ENCODE data around the gene TRAPPC12. TPM values are rescaled to one million over a fixed set of nuclear protein-coding genes. Genes with fewer than 3 reads are reported as not detected.

The TRAPPC12 gene
- total RNA-seq, 1 donor from 2014 or later = 101 TPM

- no peak overlapping the region for H3K4me3 Mint-ChIP-seq
- H3K27ac Mint-ChIP-seq = no peak overlapping the region
- intact Hi-C loops (cut with micrococcal nuclease) = no loop called here
- H3K27me3 Mint-ChIP-seq (ENCODE audit: insufficient read depth) = no peaks in the 10 kb centered on the region
- H3K9me3 Mint-ChIP-seq = no peaks in the 10 kb centered on the region
- H3K36me3 Mint-ChIP-seq (ENCODE audit: low read depth) = peaks cover 21% of the 10 kb centered on the region
- H3K4me1 Mint-ChIP-seq (ENCODE audit: low read depth) = no peaks in the 10 kb centered on the region
- DNase-seq (ENCODE audit: low spot score) = no peak
Observed at GRCh38 chr2:3420076-3420768, 40.7 kb downstream of the TRAPPC12 start.

GRCh38 chr2:3420769-3421397, 41.4 kb downstream of the TRAPPC12 start:
- Mint-ChIP-seq H3K36me3 (ENCODE audit: low read depth) (peaks cover 24% of the 10 kb centered on the region), H3K9me3 (no peaks in the 10 kb centered on the region), H3K27ac (no peak overlapping the region), H3K4me3 (no peak overlapping the region), H3K27me3 (ENCODE audit: insufficient read depth) (no peaks in the 10 kb centered on the region), H3K4me1 (ENCODE audit: low read depth) (no peaks in the 10 kb centered on the region)
- intact Hi-C loops (cut with micrococcal nuclease) = no loop called here
- no peak for DNase-seq (ENCODE audit: low spot score)

- H3K36me3 Mint-ChIP-seq (ENCODE audit: low read depth) = peaks cover 24% of the 10 kb centered on the region
- H3K4me1 Mint-ChIP-seq (ENCODE audit: low read depth) = no peaks in the 10 kb centered on the region
- no peak overlapping the region for H3K27ac Mint-ChIP-seq
- intact Hi-C loops (cut with micrococcal nuclease) = no loop called here
- H3K9me3 Mint-ChIP-seq = no peaks in the 10 kb centered on the region
- DNase-seq (ENCODE audit: low spot score) = no peak
- H3K4me3 Mint-ChIP-seq = no peak overlapping the region
- no peaks in the 10 kb centered on the region for H3K27me3 Mint-ChIP-seq (ENCODE audit: insufficient read depth)
Observed at GRCh38 chr2:3421580-3421979, 42.1 kb downstream of the TRAPPC12 start.

GRCh38 chr2:3422161-3422779, 42.8 kb downstream of the TRAPPC12 start:
- intact Hi-C loops (cut with micrococcal nuclease) = no loop called here

GRCh38 chr2:3423492-3424170, 44.1 kb downstream of the TRAPPC12 start:
- Mint-ChIP-seq H3K36me3 (ENCODE audit: low read depth) (peaks cover 25% of the 10 kb centered on the region), H3K27me3 (ENCODE audit: insufficient read depth) (no peaks in the 10 kb centered on the region), H3K9me3 (no peaks in the 10 kb centered on the region), H3K27ac (peak overlapping the region; percentile 25), H3K4me3 (no peak overlapping the region), H3K4me1 (ENCODE audit: low read depth) (no peaks in the 10 kb centered on the region)
- DNase-seq (ENCODE audit: low spot score) = peak; percentile 54
- intact Hi-C loops (cut with micrococcal nuclease) = loop anchor here (1.0 kb wide), 1 partner anchor 228 kb away; no protein-coding TSS in a partner anchor

More at GRCh38 chr2:3422161-3422779, 42.8 kb downstream of the TRAPPC12 start:
- H3K4me1 Mint-ChIP-seq (ENCODE audit: low read depth) = no peaks in the 10 kb centered on the region
- no peak overlapping the region for H3K4me3 Mint-ChIP-seq
- no peak overlapping the region for H3K27ac Mint-ChIP-seq
- H3K27me3 Mint-ChIP-seq (ENCODE audit: insufficient read depth) = no peaks in the 10 kb centered on the region
- DNase-seq (ENCODE audit: low spot score) = no peak
- no peaks in the 10 kb centered on the region for H3K9me3 Mint-ChIP-seq
- peaks cover 22% of the 10 kb centered on the region for H3K36me3 Mint-ChIP-seq (ENCODE audit: low read depth)

GRCh38 chr2:3424171-3424795, 44.8 kb downstream of the TRAPPC12 start:
- Mint-ChIP-seq H3K27me3 (ENCODE audit: insufficient read depth) (no peaks in the 10 kb centered on the region), H3K36me3 (ENCODE audit: low read depth) (peaks cover 31% of the 10 kb centered on the region), H3K4me3 (no peak overlapping the region), H3K4me1 (ENCODE audit: low read depth) (no peaks in the 10 kb centered on the region), H3K9me3 (no peaks in the 10 kb centered on the region), H3K27ac (no peak overlapping the region)
- no peak for DNase-seq (ENCODE audit: low spot score)
- intact Hi-C loops (cut with micrococcal nuclease) = loop anchor here (1.0 kb wide), 1 partner anchor 227 kb away; no protein-coding TSS in a partner anchor

- no peak for DNase-seq (ENCODE audit: low spot score)
- intact Hi-C loops (cut with micrococcal nuclease) = no loop called here
- Mint-ChIP-seq H3K27me3 (ENCODE audit: insufficient read depth) (no peaks in the 10 kb centered on the region), H3K27ac (no peak overlapping the region), H3K9me3 (no peaks in the 10 kb centered on the region), H3K4me1 (ENCODE audit: low read depth) (no peaks in the 10 kb centered on the region), H3K36me3 (ENCODE audit: low read depth) (peaks cover 32% of the 10 kb centered on the region), H3K4me3 (no peak overlapping the region)
Observed at GRCh38 chr2:3426615-3427014, 47.1 kb downstream of the TRAPPC12 start.

GRCh38 chr2:3427272-3427671, 47.8 kb downstream of the TRAPPC12 start:
- intact Hi-C loops (cut with micrococcal nuclease) = no loop called here
- Mint-ChIP-seq H3K9me3 (no peaks in the 10 kb centered on the region), H3K27me3 (ENCODE audit: insufficient read depth) (no peaks in the 10 kb centered on the region), H3K4me3 (no peak overlapping the region), H3K27ac (no peak overlapping the region), H3K4me1 (ENCODE audit: low read depth) (no peaks in the 10 kb centered on the region), H3K36me3 (ENCODE audit: low read depth) (peaks cover 35% of the 10 kb centered on the region)
- no peak for DNase-seq (ENCODE audit: low spot score)

- intact Hi-C loops (cut with micrococcal nuclease) = no loop called here
- H3K27me3 Mint-ChIP-seq (ENCODE audit: insufficient read depth) = no peaks in the 10 kb centered on the region
- no peaks in the 10 kb centered on the region for H3K9me3 Mint-ChIP-seq
- H3K27ac Mint-ChIP-seq = peak overlapping the region; percentile 59
- H3K4me1 Mint-ChIP-seq (ENCODE audit: low read depth) = no peaks in the 10 kb centered on the region
- no peak overlapping the region for H3K4me3 Mint-ChIP-seq
- H3K36me3 Mint-ChIP-seq (ENCODE audit: low read depth) = peaks cover 30% of the 10 kb centered on the region
- DNase-seq (ENCODE audit: low spot score) = no peak
Observed at GRCh38 chr2:3428577-3428976, 49.1 kb downstream of the TRAPPC12 start.

- Mint-ChIP-seq H3K27me3 (ENCODE audit: insufficient read depth) (no peaks in the 10 kb centered on the region), H3K4me1 (ENCODE audit: low read depth) (no peaks in the 10 kb centered on the region), H3K36me3 (ENCODE audit: low read depth) (peaks cover 26% of the 10 kb centered on the region), H3K9me3 (no peaks in the 10 kb centered on the region), H3K4me3 (no peak overlapping the region), H3K27ac (peak overlapping the region; percentile 59)
- intact Hi-C loops (cut with micrococcal nuclease) = no loop called here
- DNase-seq (ENCODE audit: low spot score) = no peak
Observed at GRCh38 chr2:3429066-3429610, 49.6 kb downstream of the TRAPPC12 start.

- no peak for DNase-seq (ENCODE audit: low spot score)
- Mint-ChIP-seq H3K27me3 (ENCODE audit: insufficient read depth) (no peaks in the 10 kb centered on the region), H3K4me1 (ENCODE audit: low read depth) (no peaks in the 10 kb centered on the region), H3K27ac (no peak overlapping the region), H3K4me3 (no peak overlapping the region), H3K36me3 (ENCODE audit: low read depth) (peaks cover 19% of the 10 kb centered on the region), H3K9me3 (no peaks in the 10 kb centered on the region)
- intact Hi-C loops (cut with micrococcal nuclease) = no loop called here
Observed at GRCh38 chr2:3430172-3430571, 50.7 kb downstream of the TRAPPC12 start.

- DNase-seq (ENCODE audit: low spot score) = no peak
- Mint-ChIP-seq H3K27ac (no peak overlapping the region), H3K27me3 (ENCODE audit: insufficient read depth) (no peaks in the 10 kb centered on the region), H3K36me3 (ENCODE audit: low read depth) (peaks cover 16% of the 10 kb centered on the region), H3K4me1 (ENCODE audit: low read depth) (no peaks in the 10 kb centered on the region), H3K4me3 (no peak overlapping the region), H3K9me3 (no peaks in the 10 kb centered on the region)
- intact Hi-C loops (cut with micrococcal nuclease) = no loop called here
Observed at GRCh38 chr2:3430740-3431490, 51.4 kb downstream of the TRAPPC12 start.

All from activated T-helper 1 cell treated with anti-CD3 and anti-CD28 coated beads, Interleukin-12 subunit alpha, Interleukin-12 subunit beta, Interleukin-2, Interleukin-4 antibody, amounts not matched to agents 30 ng/mL and 10 ng/mL and 1 ng/mL, durations not matched to agents 14 hours and 24 hours and 36 hours (primary cell).